GM13976 (cell line): ENCODE measurements around the gene DACT2.

Experiments
- DNase-seq: peaks from one replicate; pipeline ENCODE4 v3.0.0; 2012; ENCODE audit warnings: low spot score
- CTCF ChIP-seq: IDR thresholded peaks from 2 replicates; pipeline ENCODE4 v1.5.1; 2012; ENCODE audit warnings: borderline replicate concordance, mild to moderate bottlenecking; ENCODE audit not compliant: insufficient read depth; ENCODE audit errors: extremely low read depth, missing control alignments, control extremely low read depth
- in situ Hi-C: fragments of 300-500 bp; cut with MboI; formaldehyde crosslinking; loops from one replicate; pipeline ENCODE4 v1.12.0; 2022; ENCODE audit warnings: low sequenced_read_pairs, mixed read lengths, inconsistent platforms; ENCODE audit not compliant: unreplicated experiment

The DACT2 gene

GRCh38 chr6:168333989-168334388 lies 14.4 kb upstream of the DACT2 start:
- in situ Hi-C loops = no loop called here
- no peak for DNase-seq
- no peak for TF ChIP-seq CTCF

- in situ Hi-C loops = no loop called here
- no peak for TF ChIP-seq CTCF
- no peak for DNase-seq
Measured at GRCh38 chr6:168333491-168333890, 13.9 kb upstream of the DACT2 start.

DNA sequence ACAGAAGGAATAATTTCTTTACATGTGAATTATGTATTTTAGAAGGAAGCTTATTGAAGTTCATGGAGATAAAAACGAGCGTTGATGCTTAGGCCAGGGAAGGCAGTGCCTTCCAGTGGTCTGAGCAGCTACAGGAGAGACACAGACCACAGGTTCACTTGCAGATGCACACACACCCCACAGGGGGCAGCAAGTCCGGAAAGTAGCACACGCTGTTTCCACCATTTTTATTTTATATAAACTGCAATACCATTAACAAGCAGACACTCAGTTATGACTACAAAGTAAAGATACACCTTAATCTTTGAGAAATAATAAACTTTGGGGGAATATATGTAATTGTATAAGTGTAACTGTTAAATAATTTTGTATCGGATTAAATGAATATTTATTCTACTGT lies 13.5 kb upstream of the DACT2 start:
- in situ Hi-C loops = no loop called here
- no peak for DNase-seq

GRCh38 chr6:168332020-168332419 lies 12.4 kb upstream of the DACT2 start:
- no peak for DNase-seq
- no peak for TF ChIP-seq CTCF
- in situ Hi-C loops = no loop called here

More for the DNA sequence above, 13.5 kb upstream of the DACT2 start:
- no peak for TF ChIP-seq CTCF

DNA sequence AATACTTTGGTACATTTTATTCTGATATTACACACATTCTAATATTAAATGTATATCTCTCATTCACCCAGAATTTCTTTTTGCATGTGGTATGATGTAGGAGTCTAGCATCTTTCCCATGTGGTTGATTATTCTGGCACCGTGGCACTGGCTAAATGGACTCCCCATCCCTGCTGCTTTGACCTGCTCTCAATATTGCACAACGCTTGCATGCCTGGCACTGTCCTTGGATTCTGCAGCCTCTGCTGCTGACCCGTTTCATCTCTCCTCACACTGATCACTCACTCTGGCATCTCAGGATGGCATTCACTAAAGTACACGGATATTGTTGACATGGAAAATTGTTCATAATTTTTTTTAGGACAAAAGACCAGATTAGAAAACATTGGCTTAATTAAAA lies 11.5 kb upstream of the DACT2 start:
- no peak for DNase-seq

DNA sequence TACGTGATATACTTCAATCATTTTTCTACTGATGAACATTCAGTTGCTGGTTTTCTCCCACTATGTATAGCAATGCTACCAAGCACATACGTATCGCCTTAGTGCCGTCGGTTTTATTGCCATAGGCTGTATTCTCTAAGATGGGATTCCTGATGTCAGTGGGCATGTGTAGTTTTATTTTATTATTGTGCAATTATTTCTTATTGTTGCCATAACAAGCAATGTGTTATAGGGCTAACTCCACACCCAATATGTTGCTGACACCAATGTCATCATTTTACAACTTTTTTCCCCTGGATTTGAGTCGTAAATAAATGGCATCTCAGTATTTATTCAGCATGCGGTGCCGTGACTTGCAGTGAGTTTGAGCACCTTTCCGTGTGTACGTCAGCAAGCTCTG lies 10.8 kb upstream of the DACT2 start:
- in situ Hi-C loops = no loop called here
- no peak for DNase-seq
- TF ChIP-seq CTCF = no peak

More for the DNA sequence above, 11.5 kb upstream of the DACT2 start:
- TF ChIP-seq CTCF = no peak
- in situ Hi-C loops = no loop called here

- no peak for TF ChIP-seq CTCF
Measured at GRCh38 chr6:168328086-168328485, 8.5 kb upstream of the DACT2 start.

More at GRCh38 chr6:168328086-168328485, 8.5 kb upstream of the DACT2 start:
- in situ Hi-C loops = no loop called here
- DNase-seq = no peak
